Activated naive CD4-positive, alpha-beta T cell treated with anti-CD3 and anti-CD28 coated beads, Interleukin-2, amount 50 U/mL, for 72 hours (primary cell): ENCODE results near the gene ZFP1. TPM values are rescaled to one million over a fixed set of nuclear protein-coding genes. Genes with fewer than 3 reads are reported as not detected.
"Not testable (repeated sequence)": the region's sequence is repeated elsewhere in the genome, so short reads cannot be mapped to it uniquely, and the experiment has no call there.

ENCODE experiments used
- ATAC-seq, 2 donors: fragments of 150-1000 bp; cut with Tn5 transposase; 2 replicates each; pipeline ENCODE4 v1.10.0; 2021; ENCODE audit warnings: mild to moderate bottlenecking in 2 of 2, moderate library complexity in 2 of 2
- DNase-seq, 2 donors: peaks; one replicate each; pipeline ENCODE4 v3.0.0; 2021 to 2022; ENCODE audit warnings: low spot score in 2 of 2
- H3K27ac Mint-ChIP-seq, 2 donors: one replicate each; pipeline ENCODE4 v1.8.0; 2022; ENCODE audit warnings: mild to moderate bottlenecking in 2 of 2, mixed read lengths in 2 of 2
- H3K36me3 Mint-ChIP-seq, 2 donors: one replicate each; pipeline ENCODE4 v1.8.0; 2022; ENCODE audit warnings: mixed read lengths in 2 of 2
- H3K9me3 Mint-ChIP-seq, 2 donors: one replicate each; pipeline ENCODE4 v1.8.0; 2022; ENCODE audit warnings: mixed read lengths in 2 of 2
- total RNA-seq, 2 donors: library from RNA; stranded (reverse); gene quantifications; one replicate each; pipeline ENCODE4 v1.2.3, GENCODE V29; 2022

The ZFP1 gene
- total RNA-seq, 2 donors from 2014 or later, result 13.4 to 13.5 TPM

GRCh38 chr16:75205438-75205837 is 57.1 kb downstream of the ZFP1 start:
- not testable (repeated sequence) for DNase-seq, H3K9me3 Mint-ChIP-seq, H3K36me3 Mint-ChIP-seq, H3K27ac Mint-ChIP-seq, ATAC-seq

GRCh38 chr16:75205961-75206748 is 57.8 kb downstream of the ZFP1 start:
- DNase-seq, ATAC-seq, H3K27ac Mint-ChIP-seq, H3K36me3 Mint-ChIP-seq, H3K9me3 Mint-ChIP-seq: not testable (repeated sequence)

GRCh38 chr16:75206749-75207451 is 58.6 kb downstream of the ZFP1 start, which contains the start of gene CTRB2:
Gene CTRB2 (minus strand): TSS chr16:75207161. CDS start chr16:75207141, 20 bp downstream.
- DNase-seq, result no peak
- no peak for ATAC-seq
- Mint-ChIP-seq H3K27ac (no peak within 1 kb of the TSS), H3K36me3 (no peaks in the 10 kb centered on the region), H3K9me3 (no peaks in the 10 kb centered on the region)

GRCh38 chr16:75207831-75208230 is 59.5 kb downstream of the ZFP1 start:
- Mint-ChIP-seq H3K9me3 (no peaks in the 10 kb centered on the region), H3K27ac (no peak overlapping the region), H3K36me3 (no peaks in the 10 kb centered on the region)
- no peak for ATAC-seq
- no peak for DNase-seq

GRCh38 chr16:75208242-75208825 is 60.0 kb downstream of the ZFP1 start:
- ATAC-seq (no peak), DNase-seq (no peak)
- no peaks in the 10 kb centered on the region for H3K36me3 Mint-ChIP-seq
- no peaks in the 10 kb centered on the region for H3K9me3 Mint-ChIP-seq
- H3K27ac Mint-ChIP-seq, result no peak overlapping the region

- DNase-seq, result no peak
- Mint-ChIP-seq H3K9me3 (no peaks in the 10 kb centered on the region), H3K36me3 (no peaks in the 10 kb centered on the region), H3K27ac (no peak overlapping the region)
- no peak for ATAC-seq
Measured at GRCh38 chr16:75208861-75209505, 60.7 kb downstream of the ZFP1 start.

GRCh38 chr16:75209514-75209913 is 61.2 kb downstream of the ZFP1 start:
- not testable (repeated sequence) for DNase-seq, ATAC-seq, H3K9me3 Mint-ChIP-seq, H3K27ac Mint-ChIP-seq, H3K36me3 Mint-ChIP-seq

GRCh38 chr16:75209944-75210343 is 61.6 kb downstream of the ZFP1 start:
- no peak for DNase-seq
- Mint-ChIP-seq H3K27ac (no peak overlapping the region), H3K9me3 (no peaks in the 10 kb centered on the region), H3K36me3 (no peaks in the 10 kb centered on the region)
- ATAC-seq, result no peak

GRCh38 chr16:75211286-75211685 is 63.0 kb downstream of the ZFP1 start:
- H3K9me3 Mint-ChIP-seq, result not testable (repeated sequence)

GRCh38 chr16:75216127-75216526 is 67.8 kb downstream of the ZFP1 start:
- Mint-ChIP-seq H3K27ac (no peak overlapping the region), H3K36me3 (no peaks in the 10 kb centered on the region), H3K9me3 (no peaks in the 10 kb centered on the region)
- ATAC-seq (no peak), DNase-seq (no peak)

More at GRCh38 chr16:75211286-75211685, 63.0 kb downstream of the ZFP1 start:
- H3K36me3 Mint-ChIP-seq, H3K27ac Mint-ChIP-seq, DNase-seq, ATAC-seq: not testable (repeated sequence)

- Mint-ChIP-seq H3K27ac (no peak overlapping the region), H3K9me3 (no peaks in the 10 kb centered on the region), H3K36me3 (no peaks in the 10 kb centered on the region)
- DNase-seq (no peak), ATAC-seq (no peak)
Measured at GRCh38 chr16:75216576-75216975, 68.3 kb downstream of the ZFP1 start.

GRCh38 chr16:75217389-75217851 is 69.1 kb downstream of the ZFP1 start:
- Mint-ChIP-seq H3K27ac (peak overlapping the region in 1 of 2 donors; percentile 48), H3K9me3 (no peaks in the 10 kb centered on the region), H3K36me3 (no peaks in the 10 kb centered on the region)
- ATAC-seq (no peak), DNase-seq (no peak)

- H3K27ac Mint-ChIP-seq, result peak within 1 kb of the TSS; percentile 69 to 89
- no peaks in the 10 kb centered on the region for H3K9me3 Mint-ChIP-seq
- DNase-seq (no peak), ATAC-seq (peak; percentile 22 to 77)
- no peaks in the 10 kb centered on the region for H3K36me3 Mint-ChIP-seq
Measured at GRCh38 chr16:75218256-75219076, 70.1 kb downstream of the ZFP1 start, which contains the start of gene CTRB1. Gene CTRB1 (plus strand): TSS chr16:75218988. CDS start chr16:75219008, 20 bp downstream.

GRCh38 chr16:75219088-75219487 is 70.8 kb downstream of the ZFP1 start:
- H3K27ac Mint-ChIP-seq, result peak overlapping the region in 1 of 2 donors; percentile 89
- no peaks in the 10 kb centered on the region for H3K36me3 Mint-ChIP-seq

GRCh38 chr16:75219838-75220237 is 71.5 kb downstream of the ZFP1 start:
- Mint-ChIP-seq H3K9me3 (no peaks in the 10 kb centered on the region), H3K36me3 (no peaks in the 10 kb centered on the region), H3K27ac (peak overlapping the region; percentile 69 to 89)
- ATAC-seq (peak; percentile 75 to 86), DNase-seq (no peak)

More at GRCh38 chr16:75219088-75219487, 70.8 kb downstream of the ZFP1 start:
- H3K9me3 Mint-ChIP-seq, result no peaks in the 10 kb centered on the region
- DNase-seq, result no peak
- no peak for ATAC-seq
